SK-N-SH (cell line): ENCODE measurements around the gene LPCAT2. TPM values are rescaled to one million over a fixed set of nuclear protein-coding genes. Genes with fewer than 3 reads are reported as not detected.

Experiments used
- CTCF ChIA-PET: fragments of 300-600, 350-600 bp; formaldehyde crosslinking; extraction: SDS; loops from one replicate; lab custom pipeline; 2021; lab: Yijun Ruan, JAX
- POLR2A ChIA-PET: fragments of 350-600 bp; sonication (Branson Sonifier 250); formaldehyde crosslinking; extraction: SDS; loops from one replicate; lab custom pipeline; 2020; ENCODE audit warnings: antibody characterized with exemption, inconsistent platforms; lab: Yijun Ruan, JAX
- DNase-seq: peaks from one replicate; pipeline ENCODE4 v3.0.0; 2012
- H2AFZ ChIP-seq: fragments of 200-600 bp; sonication (generic); 2 replicates; pipeline ENCODE4 v1.8.1; 2016; ENCODE audit warnings: antibody characterized with exemption, mild to moderate bottlenecking, low read depth
- H3F3A ChIP-seq: fragments of 200-600 bp; sonication (generic); replicated peaks from 2 replicates; pipeline ENCODE3; 2016; ENCODE audit warnings: antibody characterized with exemption, mild to moderate bottlenecking; ENCODE audit not compliant: insufficient read depth
- H3K27ac ChIP-seq, 2 experiments: fragments of 200-500 bp in 1 of 2; fragments of 200-600 bp in 1 of 2; sonication (Bioruptor generic) in 1 of 2; sonication (generic), shearing (Covaris generic) in 1 of 2; 2 replicates each; pipeline versions ENCODE4 v1.5.1 to v1.6.1; 2014 to 2016; ENCODE audit warnings: low read depth in 2 of 2, inconsistent platforms in 1 of 2, low read length in 1 of 2, mild to moderate bottlenecking in 1 of 2, mixed read lengths in 1 of 2
- H3K27me3 ChIP-seq: fragments of 200-600 bp; sonication (generic), shearing (Covaris generic); 2 replicates; pipeline ENCODE4 v1.6.1; 2016; ENCODE audit warnings: mixed run types; ENCODE audit not compliant: insufficient read depth
- H3K36me3 ChIP-seq, 2 experiments: fragments of 200-500 bp in 1 of 2; fragments of 200-600 bp in 1 of 2; sonication (Bioruptor generic) in 1 of 2; sonication (generic) in 1 of 2; replicated peaks in 1 of 2; 2 replicates each; pipeline versions ENCODE3 to v1.5.1; 2014 to 2016; ENCODE audit warnings: low read length in 1 of 2, mild to moderate bottlenecking in 1 of 2; ENCODE audit not compliant: insufficient read depth in 2 of 2, control insufficient read depth in 1 of 2
- H3K4me1 ChIP-seq, 2 experiments: fragments of 200-500 bp in 1 of 2; fragments of 200-600 bp in 1 of 2; sonication (Bioruptor generic) in 1 of 2; sonication (generic), shearing (Covaris generic) in 1 of 2; 2 replicates each; pipeline versions ENCODE4 v1.5.1 to v1.6.1; 2014 to 2016; ENCODE audit warnings: low read depth in 1 of 2, low read length in 1 of 2, mixed run types in 1 of 2; ENCODE audit not compliant: insufficient read depth in 2 of 2, control insufficient read depth in 1 of 2
- H3K4me2 ChIP-seq: fragments of 200-600 bp; sonication (generic), shearing (Covaris generic); 2 replicates; pipeline ENCODE4 v1.6.1; 2017; ENCODE audit warnings: mixed run types
- H3K4me3 ChIP-seq, 2 experiments: fragments of 200-500 bp in 1 of 2; fragments of 200-600 bp in 1 of 2; sonication (Bioruptor generic) in 1 of 2; sonication (generic), shearing (Covaris generic) in 1 of 2; 2 replicates each; pipeline versions ENCODE4 v1.5.1 to v1.8.1; 2014 to 2016; ENCODE audit warnings: low read depth in 2 of 2, inconsistent platforms in 1 of 2, low read length in 1 of 2, mild to moderate bottlenecking in 1 of 2, mixed read lengths in 1 of 2, moderate library complexity in 1 of 2
- H3K79me2 ChIP-seq: fragments of 200-600 bp; sonication (generic); 2 replicates; pipeline ENCODE4 v1.8.1; 2017; ENCODE audit warnings: mild to moderate bottlenecking; ENCODE audit not compliant: insufficient read depth
- H3K9ac ChIP-seq: fragments of 200-600 bp; sonication (generic); 2 replicates; pipeline ENCODE4 v1.6.1; 2017; ENCODE audit warnings: mixed run types
- H3K9me2 ChIP-seq: fragments of 200-600 bp; sonication (generic); 2 replicates; pipeline ENCODE4 v1.6.1; 2017; ENCODE audit warnings: mixed run types
- H3K9me3 ChIP-seq: fragments of 200-600 bp; sonication (generic); 2 replicates; pipeline ENCODE4 v1.6.1; 2017; ENCODE audit warnings: mixed run types, mild to moderate bottlenecking, moderate library complexity
- H4K20me1 ChIP-seq: fragments of 200-600 bp; sonication (generic); 2 replicates; pipeline ENCODE4 v1.6.1; 2017; ENCODE audit warnings: mild to moderate bottlenecking, mixed run types; ENCODE audit not compliant: insufficient read depth
- CHD2 ChIP-seq: fragments of 150-350 bp; IDR thresholded peaks from 2 replicates; pipeline ENCODE4 v1.6.1; 2018; ENCODE audit warnings: low read length; ENCODE audit not compliant: partially characterized antibody
- CTCF ChIP-seq: fragments of 200-600 bp; sonication (generic); IDR thresholded peaks from 2 replicates; pipeline ENCODE4 v1.6.1; 2017; ENCODE audit warnings: antibody characterized with exemption, mild to moderate bottlenecking, moderate library complexity
- EP300 ChIP-seq, 2 experiments: IDR thresholded peaks; 2 replicates each; pipeline versions ENCODE4 v1.4.0 to v1.6.1; 2012; ENCODE audit warnings: borderline replicate concordance in 1 of 2, low read depth in 1 of 2, low read length in 1 of 2
- FOSL2 ChIP-seq: IDR thresholded peaks from 2 replicates; pipeline ENCODE4 v1.4.0; 2012; ENCODE audit warnings: low read depth, mild to moderate bottlenecking, moderate library complexity, borderline replicate concordance
- FOXM1 ChIP-seq: IDR thresholded peaks from 2 replicates; pipeline ENCODE4 v1.4.0; 2012; ENCODE audit warnings: low read depth, mild to moderate bottlenecking
- GABPA ChIP-seq: IDR thresholded peaks from 2 replicates; pipeline ENCODE4 v1.4.0; 2012; ENCODE audit warnings: low read depth, mild to moderate bottlenecking
- GATA2 ChIP-seq: sonication (generic); formaldehyde crosslinking; IDR thresholded peaks from 2 replicates; pipeline ENCODE4 v1.5.0; 2020; ENCODE audit warnings: mild to moderate bottlenecking, missing genetic modification reagents
- MEF2A ChIP-seq: IDR thresholded peaks from 2 replicates; pipeline ENCODE4 v1.4.0; 2012; ENCODE audit warnings: low read depth, borderline replicate concordance
- NFIC ChIP-seq: IDR thresholded peaks from 2 replicates; pipeline ENCODE4 v1.4.0; 2012; ENCODE audit warnings: borderline replicate concordance
- PBX3 ChIP-seq: IDR thresholded peaks from 2 replicates; pipeline ENCODE4; 2012
- POLR2AphosphoS5 ChIP-seq: IDR thresholded peaks from 2 replicates; pipeline ENCODE4 v1.6.1; 2012; ENCODE audit warnings: low read depth, low read length
- RAD21 ChIP-seq: IDR thresholded peaks from 2 replicates; pipeline ENCODE4 v1.6.1; 2012; ENCODE audit warnings: mild to moderate bottlenecking, low read length
- RCOR1 ChIP-seq: fragments of 150-350 bp; IDR thresholded peaks from 2 replicates; pipeline ENCODE4 v1.6.1; 2017; ENCODE audit warnings: antibody characterized with exemption, low read length
- RFX5 ChIP-seq: IDR thresholded peaks from 2 replicates; pipeline ENCODE4 v1.6.1; 2012; ENCODE audit warnings: mild to moderate bottlenecking, improper control_type of control experiment, low read length
- TCF12 ChIP-seq: IDR thresholded peaks from 2 replicates; pipeline ENCODE4 v1.4.0; 2012
- TEAD4 ChIP-seq: IDR thresholded peaks from 2 replicates; pipeline ENCODE4 v1.4.0; 2012; ENCODE audit warnings: mild to moderate bottlenecking, borderline replicate concordance; ENCODE audit not compliant: insufficient read depth
- WGBS: methylation state at CpG from one replicate; pipeline ENCODE4 v1.1.6; 2017; ENCODE audit warnings: low lambda C conversion rate; 5-methylcytosine and 5-hydroxymethylcytosine counted together
- polyA plus RNA-seq, 3 experiments: library from polyadenylated mRNA; depleted of rRNA; stranded (reverse); fragments of >200 nt; gene quantifications; 2 replicates each; pipeline ENCODE4 v1.2.3, GENCODE V29; 2012
- TF ChIP-seq, protein P1 (sequence below): IDR thresholded peaks from 2 replicates; pipeline ENCODE4 v1.6.1; 2012; ENCODE audit warnings: mild to moderate bottlenecking, low read depth, low read length, moderate library complexity

LPCAT2 gene
- polyA plus RNA-seq, 1 of the 3 experiments (the other 2 are of a cell fraction), result 9.1 TPM

DNA sequence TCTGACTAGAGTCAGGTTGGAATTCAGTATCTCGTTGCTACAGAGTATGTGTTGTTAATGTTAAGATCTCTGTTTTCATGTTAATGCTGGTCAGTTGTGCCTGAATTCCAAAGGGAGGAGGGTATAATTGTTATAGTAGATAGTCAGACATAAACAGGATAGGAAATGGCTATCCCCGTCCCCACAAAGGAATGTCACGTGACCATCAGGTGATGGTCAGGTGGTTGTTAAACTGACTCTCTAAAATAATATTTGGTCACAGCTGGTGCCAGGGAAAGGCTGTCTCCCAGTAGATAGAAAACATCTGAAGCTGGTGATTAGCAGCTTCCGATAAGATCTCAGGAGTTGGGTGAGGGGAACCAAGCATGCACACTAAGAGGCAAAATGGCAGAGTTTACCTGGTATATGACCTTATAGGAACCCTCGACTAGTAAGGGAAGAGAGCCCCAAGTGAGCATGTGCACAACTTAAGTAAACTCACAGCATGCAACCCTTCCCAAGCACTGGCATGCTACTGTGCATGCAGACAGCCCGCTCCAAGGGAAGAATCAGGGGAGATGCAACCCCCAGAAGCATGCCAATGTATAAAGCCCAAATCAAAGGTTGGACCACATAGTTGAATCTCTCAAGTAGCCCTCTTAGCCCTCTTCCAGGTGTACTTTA lies 119.6 kb downstream of the LPCAT2 start:
- H3K27me3 ChIP-seq, result no peaks in the 10 kb centered on the region
- TF ChIP-seq TEAD4 (no peak), CHD2 (no peak), EP300 (IDR thresholded peaks at IDR 0.05; ENCODE audit: borderline replicate concordance in 1 of 2, low read depth in 1 of 2, low read length in 1 of 2) (no peak), POLR2AphosphoS5 (no peak), CTCF (no peak), GABPA (no peak)
- TF ChIP-seq, protein P1, sequence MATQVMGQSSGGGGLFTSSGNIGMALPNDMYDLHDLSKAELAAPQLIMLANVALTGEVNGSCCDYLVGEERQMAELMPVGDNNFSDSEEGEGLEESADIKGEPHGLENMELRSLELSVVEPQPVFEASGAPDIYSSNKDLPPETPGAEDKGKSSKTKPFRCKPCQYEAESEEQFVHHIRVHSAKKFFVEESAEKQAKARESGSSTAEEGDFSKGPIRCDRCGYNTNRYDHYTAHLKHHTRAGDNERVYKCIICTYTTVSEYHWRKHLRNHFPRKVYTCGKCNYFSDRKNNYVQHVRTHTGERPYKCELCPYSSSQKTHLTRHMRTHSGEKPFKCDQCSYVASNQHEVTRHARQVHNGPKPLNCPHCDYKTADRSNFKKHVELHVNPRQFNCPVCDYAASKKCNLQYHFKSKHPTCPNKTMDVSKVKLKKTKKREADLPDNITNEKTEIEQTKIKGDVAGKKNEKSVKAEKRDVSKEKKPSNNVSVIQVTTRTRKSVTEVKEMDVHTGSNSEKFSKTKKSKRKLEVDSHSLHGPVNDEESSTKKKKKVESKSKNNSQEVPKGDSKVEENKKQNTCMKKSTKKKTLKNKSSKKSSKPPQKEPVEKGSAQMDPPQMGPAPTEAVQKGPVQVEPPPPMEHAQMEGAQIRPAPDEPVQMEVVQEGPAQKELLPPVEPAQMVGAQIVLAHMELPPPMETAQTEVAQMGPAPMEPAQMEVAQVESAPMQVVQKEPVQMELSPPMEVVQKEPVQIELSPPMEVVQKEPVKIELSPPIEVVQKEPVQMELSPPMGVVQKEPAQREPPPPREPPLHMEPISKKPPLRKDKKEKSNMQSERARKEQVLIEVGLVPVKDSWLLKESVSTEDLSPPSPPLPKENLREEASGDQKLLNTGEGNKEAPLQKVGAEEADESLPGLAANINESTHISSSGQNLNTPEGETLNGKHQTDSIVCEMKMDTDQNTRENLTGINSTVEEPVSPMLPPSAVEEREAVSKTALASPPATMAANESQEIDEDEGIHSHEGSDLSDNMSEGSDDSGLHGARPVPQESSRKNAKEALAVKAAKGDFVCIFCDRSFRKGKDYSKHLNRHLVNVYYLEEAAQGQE, result no peak
- TF ChIP-seq, all 33 proteins: peak for 0
- H3K27ac ChIP-seq, result no peak overlapping the region
- H3K9ac ChIP-seq, result no peak overlapping the region
- H3K9me2 ChIP-seq, result no peaks in the 10 kb centered on the region
- H3F3A ChIP-seq, result no peaks in the 10 kb centered on the region
- H3K79me2 ChIP-seq, result no peaks in the 10 kb centered on the region
- no peaks in the 10 kb centered on the region; the same call in 1 of the 2 replicates for H3K9me3 ChIP-seq
- H3K4me2 ChIP-seq, result no peak overlapping the region
- H3K4me1 ChIP-seq, result no peaks in the 10 kb centered on the region; a peak in 1 of 4 replicates
- WGBS, result 24% methylated on average over 6 of the region's 6 CpGs
- no peaks in the 10 kb centered on the region for H3K36me3 ChIP-seq
- H4K20me1 ChIP-seq, result no peaks in the 10 kb centered on the region
- CTCF ChIA-PET, result interaction anchor here (1.5 kb wide), 1 partner anchor 10 kb away, joined by 3 read pairs; no protein-coding TSS in a partner anchor
- no peak overlapping the region for H3K4me3 ChIP-seq
- DNase-seq, result no peak
- POLR2A ChIA-PET, result no interaction called here
- H2AFZ ChIP-seq, result no peak overlapping the region

DNA sequence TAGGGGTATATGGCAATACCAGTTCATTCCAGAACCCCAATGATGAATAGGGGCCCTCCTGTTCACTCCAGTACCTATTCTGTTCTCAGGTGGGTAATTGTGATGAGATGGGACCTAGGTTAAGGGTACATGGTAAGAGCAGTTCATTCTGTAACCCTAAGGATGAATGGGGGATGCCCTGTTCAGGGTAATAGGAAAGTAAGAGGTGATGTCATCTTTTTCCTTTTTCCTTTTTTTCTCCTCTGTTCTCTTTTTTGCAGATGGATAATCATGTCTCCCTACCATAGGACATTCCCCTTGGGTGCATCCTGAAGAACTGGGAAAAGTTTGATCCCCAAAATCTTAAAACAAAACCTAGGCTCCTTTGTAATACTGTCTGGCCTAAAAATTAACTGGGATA lies 121.9 kb downstream of the LPCAT2 start:
- ChIA-PET POLR2A (no interaction called here), CTCF (no interaction called here)
- Histone ChIP-seq H3K4me3 (no peak overlapping the region), H3K9ac (no peak overlapping the region), H3K4me1 (peaks cover 0 to 3% of the 10 kb centered on the region in 2 experiments; a peak in 1 of 4 replicates), H4K20me1 (no peaks in the 10 kb centered on the region), H3K9me2 (no peaks in the 10 kb centered on the region), H3K4me2 (no peak overlapping the region), H3K27ac (no peak overlapping the region), H3K79me2 (no peaks in the 10 kb centered on the region), H3F3A (no peaks in the 10 kb centered on the region), H3K36me3 (no peaks in the 10 kb centered on the region), H2AFZ (no peak overlapping the region), H3K9me3 (no peaks in the 10 kb centered on the region; the same call in 1 of the 2 replicates), H3K27me3 (no peaks in the 10 kb centered on the region)
- TF ChIP-seq GATA2 (CRISPR knock-in tag) (no peak), NFIC (no peak), RFX5 (no peak), FOSL2 (no peak), MEF2A (no peak), RAD21 (no peak), PBX3 (no peak), TCF12 (no peak), RCOR1 (no peak), TEAD4 (no peak), CTCF (no peak), FOXM1 (no peak)
- DNase-seq, result no peak
